ENCODE results near the gene PLEKHA5. TPM values are rescaled to one million over a fixed set of nuclear protein-coding genes. Genes with fewer than 3 reads are reported as not detected.
"Not testable (repeated sequence)": the region's sequence is repeated elsewhere in the genome, so short reads cannot be mapped to it uniquely, and the experiment has no call there.

The PLEKHA5 gene
- total RNA-seq, 1 donor from 2014 or later, result 2.6 TPM

- intact Hi-C loops (cut with micrococcal nuclease), result no loop called here
Measured at GRCh38 chr12:19323805-19324204, 194.3 kb downstream of the PLEKHA5 start.

- intact Hi-C loops (cut with micrococcal nuclease), result no loop called here
Measured at GRCh38 chr12:19326102-19326501, 196.6 kb downstream of the PLEKHA5 start.

- intact Hi-C loops (cut with micrococcal nuclease), result no loop called here
Measured at GRCh38 chr12:19332196-19332595, 202.7 kb downstream of the PLEKHA5 start.

GRCh38 chr12:19338405-19338804 lies 208.9 kb downstream of the PLEKHA5 start:
- intact Hi-C loops (cut with micrococcal nuclease), result no loop called here

GRCh38 chr12:19350850-19351249 lies 221.3 kb downstream of the PLEKHA5 start:
- intact Hi-C loops (cut with micrococcal nuclease), result not testable (repeated sequence)

GRCh38 chr12:19351346-19351745 lies 221.8 kb downstream of the PLEKHA5 start:
- intact Hi-C loops (cut with micrococcal nuclease), result no loop called here

- intact Hi-C loops (cut with micrococcal nuclease), result no loop called here
Measured at GRCh38 chr12:19369691-19370148, 240.2 kb downstream of the PLEKHA5 start.

GRCh38 chr12:19373586-19373985 lies 244.1 kb downstream of the PLEKHA5 start:
- intact Hi-C loops (cut with micrococcal nuclease), result no loop called here

GRCh38 chr12:19375888-19376287 lies 246.4 kb downstream of the PLEKHA5 start:
- intact Hi-C loops (cut with micrococcal nuclease), result no loop called here

GRCh38 chr12:19376691-19377090 lies 247.2 kb downstream of the PLEKHA5 start:
- intact Hi-C loops (cut with micrococcal nuclease), result no loop called here

- intact Hi-C loops (cut with micrococcal nuclease), result loop anchor here (1.0 to 2.0 kb wide), 2 partner anchors 49 to 57 kb away; partner anchors contain the start of gene AEBP2
Measured at GRCh38 chr12:19382111-19382526, 252.6 kb downstream of the PLEKHA5 start.

- intact Hi-C loops (cut with micrococcal nuclease), result loop anchor here (1.0 to 2.0 kb wide), 2 partner anchors 48 to 57 kb away; partner anchors contain the start of gene AEBP2
Measured at GRCh38 chr12:19382563-19382962, 253.0 kb downstream of the PLEKHA5 start.

GRCh38 chr12:19387161-19387560 lies 257.6 kb downstream of the PLEKHA5 start:
- intact Hi-C loops (cut with micrococcal nuclease), result no loop called here

GRCh38 chr12:19388131-19388549 lies 258.6 kb downstream of the PLEKHA5 start:
- intact Hi-C loops (cut with micrococcal nuclease), result no loop called here

- intact Hi-C loops (cut with micrococcal nuclease), result no loop called here
Measured at GRCh38 chr12:19390051-19390598, 260.6 kb downstream of the PLEKHA5 start.

- intact Hi-C loops (cut with micrococcal nuclease), result not testable (repeated sequence)
Measured at GRCh38 chr12:19392644-19393043, 263.1 kb downstream of the PLEKHA5 start.

- intact Hi-C loops (cut with micrococcal nuclease), result no loop called here
Measured at GRCh38 chr12:19394385-19394784, 264.9 kb downstream of the PLEKHA5 start.

- intact Hi-C loops (cut with micrococcal nuclease), result no loop called here
Measured at GRCh38 chr12:19397534-19397933, 268.0 kb downstream of the PLEKHA5 start.

GRCh38 chr12:19398376-19399363 lies 269.1 kb downstream of the PLEKHA5 start:
- intact Hi-C loops (cut with micrococcal nuclease), result no loop called here

- intact Hi-C loops (cut with micrococcal nuclease), result not testable (repeated sequence)
Measured at GRCh38 chr12:19400649-19401285, 271.2 kb downstream of the PLEKHA5 start.

- intact Hi-C loops (cut with micrococcal nuclease), result no loop called here
Measured at GRCh38 chr12:19402211-19402610, 272.7 kb downstream of the PLEKHA5 start.
